Frontal cortex (tissue), 4 donors: ENCODE measurements around the gene ABCD4. TPM values are rescaled to one million over a fixed set of nuclear protein-coding genes. Genes with fewer than 3 reads are reported as not detected.

Source experiments
- DNase-seq, 2 donors: peaks; one replicate each; pipeline ENCODE4 v3.0.0; 2012; ENCODE audit warnings: low spot score in 2 of 2
- FAIRE-seq: peaks from 2 replicates; lab custom pipeline; 2012; peaks lifted over from hg19 to GRCh38; lab: Jason Lieb, UNC
- total RNA-seq: library from RNA; depleted of rRNA; stranded (reverse); fragments of >200 nt; gene quantifications from one replicate; pipeline ENCODE4 v1.2.3, GENCODE V29; 2014
- donor health status: control.
- donor health status: control.
- donor health status: control.

ABCD4 gene
- total RNA-seq, 1 donor from 2014 or later = 21.2 TPM

- no peak for FAIRE-seq
- peak in 1 of 2 donors; percentile 44 for DNase-seq
Observed at GRCh38 chr14:74240794-74241651, 61.7 kb downstream of the ABCD4 start.

- FAIRE-seq (no peak), DNase-seq (peak in 1 of 2 donors; percentile 40)
Observed at GRCh38 chr14:74239848-74240793, 62.6 kb downstream of the ABCD4 start.

- FAIRE-seq (no peak), DNase-seq (no peak)
Observed at GRCh38 chr14:74238974-74239847, 63.5 kb downstream of the ABCD4 start, which contains the start of gene VSX2. TSS of gene VSX2 (plus strand) at chr14:74239449. CDS start at chr14:74239562, 113 bp downstream.

- FAIRE-seq (no peak), DNase-seq (no peak)
Observed at GRCh38 chr14:74237441-74237840, 65.3 kb downstream of the ABCD4 start.

Other genes starting within 250 kb of the ABCD4 start
- gene ALDH6A1, start 218.5 kb downstream of the ABCD4 start, total RNA-seq = 35.1 TPM
- 18.3 TPM for gene LIN52, start 218.0 kb downstream of the ABCD4 start, total RNA-seq
- gene VSX2, start 63.5 kb downstream of the ABCD4 start, total RNA-seq = not detected
- gene VRTN, start 45.5 kb upstream of the ABCD4 start, total RNA-seq = not detected
- 6.9 TPM for gene SYNDIG1L, start 123.3 kb upstream of the ABCD4 start, total RNA-seq
- gene NPC2, start 190.4 kb upstream of the ABCD4 start, total RNA-seq = 17.9 TPM
- gene ISCA2, start 190.8 kb upstream of the ABCD4 start, total RNA-seq = 17.1 TPM